Colonic mucosa (tissue), 4 donors: ENCODE measurements around the gene DCP2. TPM values are rescaled to one million over a fixed set of nuclear protein-coding genes. Genes with fewer than 3 reads are reported as not detected.

Experiments
- DNase-seq: peaks from one replicate; pipeline ENCODE4 v3.0.0-alpha.2; 2020
- H3K27ac ChIP-seq: fragments of 200-600 bp; one replicate; pipeline ENCODE4 v1.8.0; 2021
- H3K27me3 ChIP-seq: fragments of 200-600 bp; one replicate; pipeline ENCODE4 v1.8.0; 2021
- H3K36me3 ChIP-seq: fragments of 200-600 bp; one replicate; pipeline ENCODE4 v1.8.0; 2021
- H3K4me1 ChIP-seq: fragments of 200-600 bp; one replicate; pipeline ENCODE4 v1.8.0; 2021; ENCODE audit warnings: mild to moderate bottlenecking
- H3K4me3 ChIP-seq: fragments of 200-600 bp; one replicate; pipeline ENCODE4 v1.8.0; 2021
- H3K9ac ChIP-seq, 2 donors: one replicate each; pipeline ENCODE4 v1.7.0; 2013; ENCODE audit warnings: control low read depth in 2 of 2, low read depth in 2 of 2, low read length in 2 of 2
- H3K9me3 ChIP-seq: fragments of 200-600 bp; one replicate; pipeline ENCODE4 v1.8.0; 2021
- CTCF ChIP-seq: fragments of 200-600 bp; IDR thresholded peaks from one replicate; pipeline ENCODE4 v1.8.0; 2022; ENCODE audit warnings: antibody characterized with exemption, mild to moderate bottlenecking
- intact Hi-C: fragments of 100-400 bp; cut with DNase I; formaldehyde crosslinking; loops from one replicate; pipeline ENCODE4 v1.14.1; 2022
- total RNA-seq, 2 donors: library from RNA; stranded (reverse); fragmentation: NEBNext Ultra II Directional in 1 of 2; extraction: Animal tissue kit (Norgen Biotek cat#: 25700) in 1 of 2; gene quantifications; one replicate each; pipeline ENCODE4 v1.2.1, GENCODE V29; 2021
- donor health status: healthy.
- donor health status: DM: no; HTN: no; CAD: no.
- donor health status: DM: no; HTN: no; CAD: no.

The DCP2 gene
- total RNA-seq, 2 donors from 2014 or later = 39.5 to 48.2 TPM

- TF ChIP-seq CTCF = no peak
- Histone ChIP-seq H3K9ac (no peak overlapping the region), H3K36me3 (no peaks in the 10 kb centered on the region), H3K4me3 (no peak overlapping the region), H3K4me1 (no peaks in the 10 kb centered on the region), H3K27me3 (no peaks in the 10 kb centered on the region), H3K27ac (no peak overlapping the region), H3K9me3 (no peaks in the 10 kb centered on the region)
- intact Hi-C loops = no loop called here
- DNase-seq = no peak
Observed at GRCh38 chr5:113031104-113031503, 54.5 kb downstream of the DCP2 start.

DNA sequence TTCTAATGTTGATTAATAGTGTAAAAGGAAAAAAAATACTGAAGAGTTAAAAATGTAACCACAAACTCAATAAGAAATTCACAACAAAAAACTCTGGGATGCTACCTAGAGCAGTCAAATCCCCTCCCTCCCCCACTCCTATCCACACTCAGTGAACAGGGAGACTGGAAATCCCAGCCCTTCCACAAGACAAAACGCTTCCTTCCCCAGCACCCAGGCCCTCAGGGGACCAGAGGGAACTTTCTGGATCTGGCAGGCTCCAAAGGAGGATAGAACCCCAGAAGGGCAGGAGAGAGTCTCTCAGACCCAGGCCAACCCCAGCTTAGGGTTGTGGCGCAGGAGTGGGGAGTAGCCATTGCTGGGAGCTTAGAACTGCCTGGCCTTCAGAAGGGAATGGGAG, 55.0 kb downstream of the DCP2 start:
- no peak for TF ChIP-seq CTCF
- H3K4me3 ChIP-seq = no peak overlapping the region
- no peak overlapping the region for H3K9ac ChIP-seq
- no peaks in the 10 kb centered on the region for H3K9me3 ChIP-seq
- H3K27me3 ChIP-seq = no peaks in the 10 kb centered on the region
- no peak for DNase-seq
- H3K36me3 ChIP-seq = no peaks in the 10 kb centered on the region
- intact Hi-C loops = no loop called here
- H3K4me1 ChIP-seq = no peaks in the 10 kb centered on the region
- no peak overlapping the region for H3K27ac ChIP-seq

- TF ChIP-seq CTCF = no peak
- H3K27me3 ChIP-seq = no peaks in the 10 kb centered on the region
- H3K9me3 ChIP-seq = no peaks in the 10 kb centered on the region
- H3K36me3 ChIP-seq = no peaks in the 10 kb centered on the region
- no peak overlapping the region for H3K9ac ChIP-seq
- no peak overlapping the region for H3K4me3 ChIP-seq
- no peak overlapping the region for H3K27ac ChIP-seq
- intact Hi-C loops = no loop called here
- DNase-seq = no peak
- no peaks in the 10 kb centered on the region for H3K4me1 ChIP-seq
Observed at GRCh38 chr5:113034182-113034773, 57.7 kb downstream of the DCP2 start.

GRCh38 chr5:113035096-113035495, 58.5 kb downstream of the DCP2 start:
- Histone ChIP-seq H3K36me3 (no peaks in the 10 kb centered on the region), H3K27me3 (no peaks in the 10 kb centered on the region), H3K9ac (no peak overlapping the region), H3K4me1 (no peaks in the 10 kb centered on the region), H3K27ac (no peak overlapping the region), H3K4me3 (no peak overlapping the region), H3K9me3 (no peaks in the 10 kb centered on the region)
- DNase-seq = no peak
- no peak for TF ChIP-seq CTCF
- intact Hi-C loops = no loop called here

GRCh38 chr5:113036321-113036720, 59.7 kb downstream of the DCP2 start:
- Histone ChIP-seq H3K4me1 (no peaks in the 10 kb centered on the region), H3K9me3 (no peaks in the 10 kb centered on the region), H3K27me3 (no peaks in the 10 kb centered on the region), H3K27ac (no peak overlapping the region), H3K36me3 (no peaks in the 10 kb centered on the region), H3K4me3 (no peak overlapping the region), H3K9ac (no peak overlapping the region)
- TF ChIP-seq CTCF = no peak
- no peak for DNase-seq
- intact Hi-C loops = no loop called here

- intact Hi-C loops = no loop called here
- Histone ChIP-seq H3K4me3 (no peak overlapping the region), H3K36me3 (no peaks in the 10 kb centered on the region), H3K27ac (no peak overlapping the region), H3K9ac (no peak overlapping the region), H3K9me3 (no peaks in the 10 kb centered on the region), H3K27me3 (no peaks in the 10 kb centered on the region), H3K4me1 (no peaks in the 10 kb centered on the region)
- no peak for TF ChIP-seq CTCF
- DNase-seq = no peak
Observed at GRCh38 chr5:113036826-113037225, 60.2 kb downstream of the DCP2 start.
